OCI-LY1 (cell line): Measurements from ENCODE around the gene PIGQ.

Source experiments
- CTCF ChIP-seq: fragments of 200-600 bp; sonication (generic), shearing (Covaris generic); IDR thresholded peaks from 2 replicates; pipeline ENCODE4 v1.5.1; 2017; ENCODE audit warnings: mild to moderate bottlenecking, antibody characterized with exemption, low read length, moderate library complexity, mixed read lengths
- EZH2 ChIP-seq: fragments of 200-600 bp; sonication (generic), shearing (Covaris generic); IDR thresholded peaks from 2 replicates; pipeline ENCODE4 v1.8.0; 2017; ENCODE audit warnings: borderline replicate concordance, mixed run types, mild to moderate bottlenecking, antibody characterized with exemption, low read length, moderate library complexity, mixed read lengths

GRCh38 chr16:617855-618254 lies 48.1 kb downstream of the PIGQ start:
- no peak for TF ChIP-seq CTCF
- TF ChIP-seq EZH2: no peak
